HepG2 (cell line): ENCODE data around the gene CCDC69. TPM values are rescaled to one million over a fixed set of nuclear protein-coding genes. Genes with fewer than 3 reads are reported as not detected.
A peak's percentile ranks its signal among the peaks of the same experiment; 100 is the strongest.

Experiments
- BORCS8-MEF2B ChIP-seq: sonication (generic); formaldehyde crosslinking; IDR thresholded peaks from 2 replicates; pipeline ENCODE4 v1.8.0; 2022; ENCODE audit warnings: mild to moderate bottlenecking, missing genetic modification reagents
- CENPT ChIP-seq: sonication (generic); formaldehyde crosslinking; IDR thresholded peaks from 2 replicates; pipeline ENCODE4 v1.8.0; 2022; ENCODE audit warnings: low read depth, mild to moderate bottlenecking, moderate library complexity, missing genetic modification reagents
- CHD2 ChIP-seq: IDR thresholded peaks from 2 replicates; pipeline ENCODE4 v1.6.1; 2011; ENCODE audit warnings: low read depth, low read length, improper control_type of control experiment
- FOXJ3 ChIP-seq: sonication (generic); formaldehyde crosslinking; IDR thresholded peaks from 2 replicates; pipeline ENCODE4 v1.4.0; 2020; ENCODE audit warnings: missing genetic modification reagents, mild to moderate bottlenecking, borderline replicate concordance
- HIVEP1 ChIP-seq: sonication (generic); formaldehyde crosslinking; IDR thresholded peaks from 2 replicates; pipeline ENCODE4 v1.4.0; 2020; ENCODE audit warnings: mild to moderate bottlenecking, missing genetic modification reagents
- HOXA3 ChIP-seq: sonication (generic); formaldehyde crosslinking; IDR thresholded peaks from 2 replicates; pipeline ENCODE4 v1.5.0; 2020; ENCODE audit warnings: missing genetic modification reagents
- KLF9 ChIP-seq: IDR thresholded peaks from 2 replicates; pipeline ENCODE4 v1.6.1; 2016; ENCODE audit warnings: low read depth
- MXI1 ChIP-seq: IDR thresholded peaks from 3 replicates; pipeline ENCODE4 v1.6.1; 2012; ENCODE audit warnings: low read depth, low read length, inconsistent platforms, borderline replicate concordance
- NFYB ChIP-seq: sonication (generic); formaldehyde crosslinking; IDR thresholded peaks from 2 replicates; pipeline ENCODE4 v1.4.0; 2020; ENCODE audit warnings: missing genetic modification reagents
- PITX1 ChIP-seq: sonication (generic); formaldehyde crosslinking; IDR thresholded peaks from 2 replicates; pipeline ENCODE4 v1.5.1; 2020; ENCODE audit warnings: mild to moderate bottlenecking, missing genetic modification reagents
- RFXAP ChIP-seq: sonication (generic); formaldehyde crosslinking; IDR thresholded peaks from 2 replicates; pipeline ENCODE4 v1.4.0; 2020; ENCODE audit warnings: missing genetic modification reagents, borderline replicate concordance
- SMARCC2 ChIP-seq: fragments of 450-650 bp; IDR thresholded peaks from 2 replicates; pipeline ENCODE4 v1.6.1; 2017; ENCODE audit warnings: antibody characterized with exemption, mild to moderate bottlenecking
- SOX13 ChIP-seq, 3 experiments: fragments of 450-650 bp in 1 of 3; sonication (generic) in 1 of 3; formaldehyde crosslinking in 1 of 3; IDR thresholded peaks in 2 of 3; conservative IDR thresholded peaks in 1 of 3; 2 replicates each; pipeline versions ENCODE4 v1.5.0 to v1.6.1; 2016 to 2020; ENCODE audit warnings: antibody characterized with exemption in 1 of 3, mild to moderate bottlenecking in 1 of 3, missing compliant biosample characterization in 1 of 3, missing genetic modification reagents in 1 of 3, moderate library complexity in 1 of 3
- THAP9 ChIP-seq: sonication (generic); formaldehyde crosslinking; IDR thresholded peaks from 2 replicates; pipeline ENCODE4; 2020; ENCODE audit warnings: missing genetic modification reagents, mild to moderate bottlenecking, borderline replicate concordance
- TP53 ChIP-seq: sonication (generic); formaldehyde crosslinking; conservative IDR thresholded peaks from 2 replicates; pipeline ENCODE4 v1.4.0; 2020; ENCODE audit warnings: missing genetic modification reagents
- ZBTB34 ChIP-seq: sonication (generic); formaldehyde crosslinking; IDR thresholded peaks from 2 replicates; pipeline ENCODE4 v1.8.0; 2022; ENCODE audit warnings: mild to moderate bottlenecking, missing genetic modification reagents
- ZFP62 ChIP-seq: sonication (generic); formaldehyde crosslinking; IDR thresholded peaks from 2 replicates; pipeline ENCODE4 v1.4.0; 2020; ENCODE audit warnings: missing genetic modification reagents
- ZNF3 ChIP-seq: IDR thresholded peaks from 2 replicates; pipeline ENCODE4 v1.7.0; 2017; ENCODE audit warnings: inconsistent platforms
- ZNF879 ChIP-seq: sonication (generic); formaldehyde crosslinking; IDR thresholded peaks from 2 replicates; pipeline ENCODE4 v1.8.1; 2023; ENCODE audit warnings: missing genetic modification reagents
- ZSCAN29 ChIP-seq: sonication (generic); formaldehyde crosslinking; conservative IDR thresholded peaks from 2 replicates; pipeline ENCODE4 v1.4.0; 2020; ENCODE audit warnings: mild to moderate bottlenecking, missing genetic modification reagents
- polyA plus RNA-seq, 8 experiments: library from polyadenylated mRNA; depleted of rRNA in 3 of 8; stranded (reverse) in 7 of 8; unstranded in 1 of 8; fragments of >200 nt; fragmentation: Illumina TruSeq in 4 of 8; extraction: Trizol in 4 of 8; gene quantifications; 2 replicates each; pipeline versions ENCODE4 v1.2.1 to v1.2.3, GENCODE V29; 2011 to 2016; ENCODE audit warnings: low read depth in 4 of 8, missing spikeins in 1 of 8, mixed read lengths in 1 of 8; ENCODE audit not compliant: insufficient read depth in 1 of 8
- total RNA-seq, 5 experiments: library from RNA; depleted of rRNA; stranded (reverse); fragments of >200 nt; fragmentation: Illumina TruSeq; extraction: Trizol; gene quantifications; 2 replicates each; pipeline ENCODE4 v1.2.3, GENCODE V29; 2016; ENCODE audit warnings: low read depth in 1 of 5
- TF ChIP-seq, protein P1 (sequence below): IDR thresholded peaks from 2 replicates; pipeline ENCODE4 v1.6.1; 2016; ENCODE audit warnings: control low read depth
- TF ChIP-seq, protein P2 (sequence below): sonication (generic); formaldehyde crosslinking; IDR thresholded peaks from 2 replicates; pipeline ENCODE4 v1.5.1; 2020; ENCODE audit warnings: missing genetic modification reagents, mild to moderate bottlenecking, borderline replicate concordance

Gene CCDC69
- total and polyA plus RNA-seq, 2 of the 13 experiments (the other 11 are each of a cell fraction or from before 2014, with no cell fraction given) = 12.2 to 45.2 TPM

GRCh38 chr5:151157426-151158286 is 66.2 kb downstream of the CCDC69 start, which contains the start of gene ANXA6 (continued):
- TF ChIP-seq BORCS8-MEF2B = 0 out of 2 replicates have a peak, but pooled peaks have one; percentile 15
- TF ChIP-seq NFYB (CRISPR knock-in tag) = peak; percentile 81
- no peak for TF ChIP-seq ZFP62 (CRISPR knock-in tag)
- TF ChIP-seq HOXA3 (CRISPR knock-in tag) = peak; percentile 65; the same call in 1 of the 2 replicates
- TF ChIP-seq HIVEP1 (CRISPR knock-in tag) = no peak
- peak; percentile 66 for TF ChIP-seq PITX1
- 0 out of 2 replicates have a peak, but pooled peaks have one; percentile 41 for TF ChIP-seq ZSCAN29
- no peak for TF ChIP-seq SMARCC2
- no peak for TF ChIP-seq SOX13 (IDR thresholded peaks at IDR 0.05)
- TF ChIP-seq SOX13 (CRISPR knock-in tag; conservative IDR thresholded peaks at IDR 0.05 in 1 of 2, IDR thresholded peaks at IDR 0.05 in 1 of 2) = peak in 1 of 2 experiments; percentile 7; a peak in 2 of 4 replicates
- TF ChIP-seq, protein P1, sequence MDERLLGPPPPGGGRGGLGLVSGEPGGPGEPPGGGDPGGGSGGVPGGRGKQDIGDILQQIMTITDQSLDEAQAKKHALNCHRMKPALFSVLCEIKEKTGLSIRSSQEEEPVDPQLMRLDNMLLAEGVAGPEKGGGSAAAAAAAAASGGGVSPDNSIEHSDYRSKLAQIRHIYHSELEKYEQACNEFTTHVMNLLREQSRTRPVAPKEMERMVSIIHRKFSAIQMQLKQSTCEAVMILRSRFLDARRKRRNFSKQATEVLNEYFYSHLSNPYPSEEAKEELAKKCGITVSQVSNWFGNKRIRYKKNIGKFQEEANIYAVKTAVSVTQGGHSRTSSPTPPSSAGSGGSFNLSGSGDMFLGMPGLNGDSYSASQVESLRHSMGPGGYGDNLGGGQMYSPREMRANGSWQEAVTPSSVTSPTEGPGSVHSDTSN (CRISPR knock-in tag) = no peak
- no peak for TF ChIP-seq KLF9 (CRISPR knock-in tag)
- peak; percentile 37; the same call in 1 of the 2 replicates for TF ChIP-seq THAP9 (CRISPR knock-in tag)
- TF ChIP-seq TP53 (CRISPR knock-in tag) = 0 out of 2 replicates have a peak, but pooled peaks have one; percentile 22
- no peak for TF ChIP-seq RFXAP
- 0 out of 2 replicates have a peak, but pooled peaks have one; percentile 25 for TF ChIP-seq CENPT (CRISPR knock-in tag)
- TF ChIP-seq FOXJ3 (CRISPR knock-in tag) = no peak
- no peak for TF ChIP-seq CHD2
- no peak for TF ChIP-seq ZNF3
- TF ChIP-seq, protein P2, sequence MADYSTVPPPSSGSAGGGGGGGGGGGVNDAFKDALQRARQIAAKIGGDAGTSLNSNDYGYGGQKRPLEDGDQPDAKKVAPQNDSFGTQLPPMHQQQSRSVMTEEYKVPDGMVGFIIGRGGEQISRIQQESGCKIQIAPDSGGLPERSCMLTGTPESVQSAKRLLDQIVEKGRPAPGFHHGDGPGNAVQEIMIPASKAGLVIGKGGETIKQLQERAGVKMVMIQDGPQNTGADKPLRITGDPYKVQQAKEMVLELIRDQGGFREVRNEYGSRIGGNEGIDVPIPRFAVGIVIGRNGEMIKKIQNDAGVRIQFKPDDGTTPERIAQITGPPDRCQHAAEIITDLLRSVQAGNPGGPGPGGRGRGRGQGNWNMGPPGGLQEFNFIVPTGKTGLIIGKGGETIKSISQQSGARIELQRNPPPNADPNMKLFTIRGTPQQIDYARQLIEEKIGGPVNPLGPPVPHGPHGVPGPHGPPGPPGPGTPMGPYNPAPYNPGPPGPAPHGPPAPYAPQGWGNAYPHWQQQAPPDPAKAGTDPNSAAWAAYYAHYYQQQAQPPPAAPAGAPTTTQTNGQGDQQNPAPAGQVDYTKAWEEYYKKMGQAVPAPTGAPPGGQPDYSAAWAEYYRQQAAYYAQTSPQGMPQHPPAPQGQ (CRISPR knock-in tag) = no peak
- TF ChIP-seq ZNF879 (CRISPR knock-in tag) = no peak
- TF ChIP-seq ZBTB34 = no peak
- TF ChIP-seq MXI1 = peak; percentile 48; the same call in 1 of the 3 replicates
